Putamen (tissue), 1 donor: ENCODE measurements around the gene TRAF1.

Experiments used
- DNase-seq: peaks from one replicate; pipeline ENCODE4 v3.0.0-alpha.2; 2016; ENCODE audit warnings: low spot score

Gene TRAF1

GRCh38 chr9:120940573-120940972, 14.0 kb upstream of the TRAF1 start:
- no peak for DNase-seq

GRCh38 chr9:120938851-120939250, 12.3 kb upstream of the TRAF1 start:
- DNase-seq = no peak

- no peak for DNase-seq
Measured at GRCh38 chr9:120937596-120937995, 11.0 kb upstream of the TRAF1 start.

GRCh38 chr9:120937127-120937526, 10.5 kb upstream of the TRAF1 start:
- DNase-seq = no peak

GRCh38 chr9:120936764-120937122, 10.1 kb upstream of the TRAF1 start:
- DNase-seq = no peak

- DNase-seq = peak; percentile 84
Measured at GRCh38 chr9:120936011-120936763, 9.6 kb upstream of the TRAF1 start.

- peak; percentile 84 for DNase-seq
Measured at GRCh38 chr9:120935383-120935857, 8.8 kb upstream of the TRAF1 start.

GRCh38 chr9:120934281-120934680, 7.7 kb upstream of the TRAF1 start:
- DNase-seq = no peak

GRCh38 chr9:120933310-120934055, 6.9 kb upstream of the TRAF1 start:
- DNase-seq = no peak

- DNase-seq = no peak
Measured at GRCh38 chr9:120932086-120932823, 5.7 kb upstream of the TRAF1 start.

GRCh38 chr9:120931231-120932085, 4.9 kb upstream of the TRAF1 start:
- no peak for DNase-seq

GRCh38 chr9:120929229-120929791, 2.7 kb upstream of the TRAF1 start:
- no peak for DNase-seq

GRCh38 chr9:120928483-120929228, 2.1 kb upstream of the TRAF1 start:
- peak; percentile 59 for DNase-seq

- DNase-seq = no peak
Measured at GRCh38 chr9:120928015-120928482, 1.5 kb upstream of the TRAF1 start.

GRCh38 chr9:120927269-120928014, 846 bp upstream of the TRAF1 start:
- DNase-seq = no peak

- DNase-seq = no peak
Measured at GRCh38 chr9:120925535-120926396, 830 bp downstream of the TRAF1 start.

GRCh38 chr9:120924698-120925534, 1.7 kb downstream of the TRAF1 start:
- DNase-seq = no peak
